KMS-11 (cell line): ENCODE data around the gene NAA35.

Experiments used
- H2AFZ ChIP-seq: fragments of 200-600 bp; sonication (generic); 2 replicates; pipeline ENCODE4 v1.6.1; 2016; ENCODE audit warnings: antibody characterized with exemption, mixed run types, low read depth
- H3K27ac ChIP-seq: fragments of 200-600 bp; sonication (generic); 2 replicates; pipeline ENCODE4 v1.6.1; 2016; ENCODE audit warnings: mild to moderate bottlenecking, mixed run types
- H3K27me3 ChIP-seq: fragments of 200-600 bp; sonication (generic); 2 replicates; pipeline ENCODE4 v1.6.1; 2017; ENCODE audit warnings: mild to moderate bottlenecking, low read depth, mixed run types, moderate library complexity; ENCODE audit not compliant: insufficient read depth
- H3K36me3 ChIP-seq: fragments of 200-600 bp; sonication (generic); 2 replicates; pipeline ENCODE4 v1.6.1; 2017; ENCODE audit warnings: mild to moderate bottlenecking, mixed run types; ENCODE audit not compliant: insufficient read depth
- H3K4me1 ChIP-seq: fragments of 200-600 bp; sonication (generic); 2 replicates; pipeline ENCODE4 v1.6.1; 2016; ENCODE audit warnings: mild to moderate bottlenecking, low read depth, mixed run types; ENCODE audit not compliant: poor library complexity, severe bottlenecking
- H3K4me2 ChIP-seq: fragments of 200-600 bp; sonication (generic); 2 replicates; pipeline ENCODE4 v1.7.0; 2016; ENCODE audit warnings: mild to moderate bottlenecking, mixed run types
- H3K4me3 ChIP-seq: fragments of 200-600 bp; sonication (generic); IDR thresholded peaks from 2 replicates; pipeline ENCODE4 v1.6.1; 2017; ENCODE audit warnings: low read depth, low read length, mixed read lengths; ENCODE audit not compliant: insufficient read depth
- H3K79me2 ChIP-seq: fragments of 200-600 bp; sonication (generic); 2 replicates; pipeline ENCODE4 v1.6.1; 2016; ENCODE audit warnings: low read depth, mixed run types; ENCODE audit not compliant: insufficient read depth
- H3K9ac ChIP-seq: fragments of 200-600 bp; sonication (generic); 2 replicates; pipeline ENCODE4 v1.6.1; 2016; ENCODE audit warnings: mild to moderate bottlenecking, mixed run types
- H4K20me1 ChIP-seq: fragments of 200-600 bp; sonication (generic); 2 replicates; pipeline ENCODE4 v1.6.1; 2016; ENCODE audit warnings: mild to moderate bottlenecking, mixed run types; ENCODE audit not compliant: insufficient read depth
- TF ChIP-seq, protein P1 (sequence below): fragments of 200-600 bp; sonication (generic); conservative IDR thresholded peaks from 2 replicates; pipeline ENCODE4 v1.6.1; 2017; ENCODE audit warnings: low read depth, mild to moderate bottlenecking, antibody characterized with exemption, low read length, moderate library complexity, mixed read lengths

NAA35 gene

DNA sequence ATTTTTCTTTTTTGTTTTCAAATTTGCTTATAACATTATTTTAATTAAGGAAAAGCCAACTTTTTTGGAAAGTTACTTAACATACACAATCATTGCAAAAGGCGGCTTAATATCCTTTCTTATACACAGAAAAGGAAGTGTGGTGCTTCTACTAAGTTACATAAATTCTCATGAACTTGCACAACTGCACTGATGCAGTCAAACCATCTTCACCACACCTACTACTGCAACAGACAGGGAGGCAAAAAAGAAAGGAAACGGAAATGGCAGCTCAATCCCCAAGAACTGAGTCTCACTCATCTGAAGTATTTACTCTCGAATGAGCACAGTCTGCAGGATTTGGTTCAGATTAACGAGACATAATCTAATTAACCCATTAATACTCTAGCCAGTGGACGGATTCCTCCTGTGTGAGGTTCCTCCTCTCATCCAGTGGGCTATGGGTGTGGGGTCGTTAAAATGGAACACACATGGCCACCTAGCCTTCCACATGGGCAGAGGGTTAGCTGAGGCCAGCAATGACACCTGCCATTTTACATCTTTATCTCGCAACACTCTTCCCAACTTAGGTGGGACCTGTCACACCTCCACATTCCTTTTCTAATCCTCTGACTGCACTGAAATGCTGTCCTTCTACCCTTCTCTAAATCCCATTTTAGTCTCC, 128.4 kb downstream of the NAA35 start:
- peaks cover 5% of the 10 kb centered on the region; the same call in 1 of the 2 replicates for H3K79me2 ChIP-seq
- H3K27me3 ChIP-seq = no peaks in the 10 kb centered on the region
- no peak overlapping the region for H3K9ac ChIP-seq
- H2AFZ ChIP-seq = no peak overlapping the region
- H3K36me3 ChIP-seq = no peaks in the 10 kb centered on the region
- no peak overlapping the region for H3K4me3 ChIP-seq
- no peak overlapping the region for H3K27ac ChIP-seq
- H3K4me2 ChIP-seq = no peak overlapping the region
- TF ChIP-seq, protein P1, sequence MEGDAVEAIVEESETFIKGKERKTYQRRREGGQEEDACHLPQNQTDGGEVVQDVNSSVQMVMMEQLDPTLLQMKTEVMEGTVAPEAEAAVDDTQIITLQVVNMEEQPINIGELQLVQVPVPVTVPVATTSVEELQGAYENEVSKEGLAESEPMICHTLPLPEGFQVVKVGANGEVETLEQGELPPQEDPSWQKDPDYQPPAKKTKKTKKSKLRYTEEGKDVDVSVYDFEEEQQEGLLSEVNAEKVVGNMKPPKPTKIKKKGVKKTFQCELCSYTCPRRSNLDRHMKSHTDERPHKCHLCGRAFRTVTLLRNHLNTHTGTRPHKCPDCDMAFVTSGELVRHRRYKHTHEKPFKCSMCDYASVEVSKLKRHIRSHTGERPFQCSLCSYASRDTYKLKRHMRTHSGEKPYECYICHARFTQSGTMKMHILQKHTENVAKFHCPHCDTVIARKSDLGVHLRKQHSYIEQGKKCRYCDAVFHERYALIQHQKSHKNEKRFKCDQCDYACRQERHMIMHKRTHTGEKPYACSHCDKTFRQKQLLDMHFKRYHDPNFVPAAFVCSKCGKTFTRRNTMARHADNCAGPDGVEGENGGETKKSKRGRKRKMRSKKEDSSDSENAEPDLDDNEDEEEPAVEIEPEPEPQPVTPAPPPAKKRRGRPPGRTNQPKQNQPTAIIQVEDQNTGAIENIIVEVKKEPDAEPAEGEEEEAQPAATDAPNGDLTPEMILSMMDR = no peak
- no peaks in the 10 kb centered on the region for H4K20me1 ChIP-seq
- H3K4me1 ChIP-seq = peaks cover 18% of the 10 kb centered on the region
